HG03565 (cell line): ENCODE data around the gene CEL.
A peak's percentile ranks its signal among the peaks of the same experiment; 100 is the strongest.

Experiments used
- ATAC-seq: cut with Tn5 transposase; IDR thresholded peaks from one replicate; pipeline ENCODE4 v1.9.1; 2021; ENCODE audit warnings: mild to moderate bottlenecking, moderate library complexity; ENCODE audit not compliant: unreplicated experiment

CEL gene

GRCh38 chr9:133115604-133116345, 54.0 kb downstream of the CEL start:
- ATAC-seq: peak; percentile 64

GRCh38 chr9:133116346-133117231, 54.8 kb downstream of the CEL start:
- no peak for ATAC-seq

- no peak for ATAC-seq
Measured at GRCh38 chr9:133117271-133118178, 55.7 kb downstream of the CEL start.

- no peak for ATAC-seq
Measured at GRCh38 chr9:133118179-133118520, 56.4 kb downstream of the CEL start.

- ATAC-seq: no peak
Measured at GRCh38 chr9:133118568-133118967, 56.8 kb downstream of the CEL start.

GRCh38 chr9:133119103-133119845, 57.5 kb downstream of the CEL start:
- ATAC-seq: no peak

- no peak for ATAC-seq
Measured at GRCh38 chr9:133119846-133120500, 58.2 kb downstream of the CEL start.

GRCh38 chr9:133120501-133121197, 58.9 kb downstream of the CEL start:
- ATAC-seq: peak; percentile 2
